GM19395 (cell line): ENCODE results near the gene BNC2.

Experiments
- ATAC-seq: cut with Tn5 transposase; IDR thresholded peaks from one replicate; pipeline ENCODE4 v1.9.1; 2021; ENCODE audit warnings: mild to moderate bottlenecking, moderate library complexity; ENCODE audit not compliant: unreplicated experiment

Gene BNC2

DNA sequence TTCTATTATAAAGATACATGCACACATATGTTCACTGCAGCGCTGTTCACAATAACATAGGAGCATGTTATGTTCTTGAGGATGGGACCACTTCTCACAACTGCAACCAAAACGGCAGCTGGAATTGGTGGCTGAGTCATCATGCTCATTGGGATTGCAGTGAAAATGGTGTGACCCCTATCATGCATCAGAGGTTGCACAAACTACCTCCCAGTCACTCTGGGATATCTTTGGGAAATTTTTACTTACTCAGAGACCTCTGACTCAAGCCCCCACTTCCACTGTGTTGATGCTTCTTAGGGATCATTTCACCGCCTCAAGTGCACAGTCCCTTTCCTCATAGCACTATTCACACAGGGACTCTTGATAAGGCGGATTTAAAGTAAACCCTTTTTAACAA lies 474.1 kb downstream of the BNC2 start:
- ATAC-seq = no peak

DNA sequence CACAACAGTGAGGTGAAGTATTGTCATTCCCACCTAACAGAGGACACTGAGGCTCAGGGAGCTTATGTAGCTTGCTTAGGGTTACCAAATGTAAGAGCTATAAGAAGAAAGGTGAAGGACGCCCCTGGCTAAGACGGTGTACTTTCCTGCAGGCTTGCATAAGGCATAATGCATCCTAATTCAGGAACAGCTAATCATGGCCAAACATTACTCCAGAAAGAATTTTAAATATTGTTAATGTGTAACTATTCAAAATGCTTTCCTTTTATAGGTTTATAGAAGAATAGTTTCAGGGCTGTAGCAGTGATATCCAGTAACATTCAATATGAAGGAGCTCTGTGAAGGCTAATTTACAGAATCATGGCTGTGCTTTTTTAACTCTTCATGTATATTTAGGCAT lies 479.1 kb downstream of the BNC2 start:
- no peak for ATAC-seq

DNA sequence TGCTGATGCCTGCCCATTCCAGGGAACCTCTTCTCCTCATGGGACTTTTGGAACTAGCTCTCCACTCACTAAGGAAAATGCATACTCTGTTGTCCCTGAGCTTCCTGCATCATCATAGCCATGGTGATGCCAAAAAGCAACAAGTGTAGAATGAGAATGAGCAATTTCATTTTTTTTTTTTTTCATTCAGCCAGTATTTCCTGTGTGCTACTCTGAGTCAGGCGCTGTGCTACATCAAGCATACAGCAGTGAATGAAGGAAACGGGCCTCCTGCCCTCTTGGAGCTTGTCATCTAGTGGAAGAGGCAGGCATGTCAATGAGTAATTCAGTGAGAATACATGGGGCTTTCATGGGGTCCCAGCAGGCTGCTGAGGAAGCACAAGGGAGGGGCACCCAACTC lies 483.1 kb downstream of the BNC2 start:
- ATAC-seq = no peak

DNA sequence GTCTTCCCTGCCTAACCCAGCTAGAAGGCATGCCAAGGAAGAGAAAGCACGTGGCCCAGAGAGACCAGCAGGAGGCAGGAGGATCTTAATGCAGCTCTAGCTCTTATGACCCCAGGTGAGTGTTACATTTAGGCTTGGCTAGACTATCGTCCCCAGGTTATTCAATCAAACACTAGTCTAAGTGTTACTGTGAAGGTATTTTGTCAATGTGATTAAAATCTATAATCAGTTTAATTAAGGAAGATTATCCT lies 483.7 kb downstream of the BNC2 start:
- ATAC-seq = no peak

DNA sequence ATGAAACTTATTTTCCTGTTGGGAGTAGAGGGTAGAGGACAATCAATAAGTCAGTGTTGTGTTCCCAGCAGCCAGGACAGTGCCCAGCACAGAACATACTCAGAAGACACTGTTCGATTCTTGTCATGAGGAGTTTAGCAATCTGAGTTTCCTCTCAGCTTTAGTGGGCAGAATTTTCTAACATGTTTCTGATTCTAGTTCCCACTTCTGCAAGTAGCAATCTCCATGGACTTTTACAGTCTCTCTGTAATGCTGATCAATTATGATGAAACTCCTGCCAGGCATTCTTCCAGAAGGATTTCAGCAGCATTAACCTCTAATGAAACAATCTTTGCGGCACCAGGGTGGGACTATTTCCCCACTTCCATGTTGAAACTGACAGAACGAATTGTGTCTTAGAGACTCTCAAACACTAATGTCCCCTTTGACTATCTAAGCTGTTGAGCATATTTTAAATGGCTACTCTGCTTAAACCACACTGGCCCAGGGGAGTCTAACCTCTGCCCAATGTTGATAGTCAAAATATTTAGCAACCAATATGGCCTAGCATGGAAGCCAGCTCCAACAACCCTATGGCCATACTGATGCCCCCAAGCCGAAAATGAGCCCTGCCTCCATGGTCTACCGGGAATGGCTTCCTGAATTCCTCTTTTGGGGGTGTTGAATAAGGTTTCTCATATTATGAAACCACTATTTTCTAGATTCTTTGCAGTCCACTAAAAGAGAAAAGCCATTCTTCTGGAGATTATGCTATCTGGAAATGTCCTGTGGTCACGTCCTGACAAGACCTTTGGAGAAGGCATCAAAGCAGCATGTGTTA lies 484.3 kb downstream of the BNC2 start:
- ATAC-seq = no peak

DNA sequence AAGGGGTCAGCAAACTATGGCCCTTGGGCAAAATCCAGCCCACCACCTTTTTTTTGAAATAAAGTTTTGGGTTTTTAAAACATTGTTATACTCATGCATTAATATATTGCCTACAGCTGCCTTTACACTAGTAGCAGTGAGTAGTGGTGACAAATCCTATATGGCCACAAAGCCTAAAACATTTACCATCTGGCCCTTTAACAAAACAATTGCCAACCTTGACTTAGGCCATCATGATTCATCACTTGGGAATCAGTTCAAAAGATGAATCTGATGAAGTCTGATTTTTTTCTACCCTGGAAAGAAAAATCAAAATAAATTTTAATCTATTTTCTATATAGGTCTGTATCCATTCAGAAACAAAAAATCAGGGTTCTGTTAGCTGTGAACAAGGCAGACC lies 484.9 kb downstream of the BNC2 start:
- no peak for ATAC-seq

DNA sequence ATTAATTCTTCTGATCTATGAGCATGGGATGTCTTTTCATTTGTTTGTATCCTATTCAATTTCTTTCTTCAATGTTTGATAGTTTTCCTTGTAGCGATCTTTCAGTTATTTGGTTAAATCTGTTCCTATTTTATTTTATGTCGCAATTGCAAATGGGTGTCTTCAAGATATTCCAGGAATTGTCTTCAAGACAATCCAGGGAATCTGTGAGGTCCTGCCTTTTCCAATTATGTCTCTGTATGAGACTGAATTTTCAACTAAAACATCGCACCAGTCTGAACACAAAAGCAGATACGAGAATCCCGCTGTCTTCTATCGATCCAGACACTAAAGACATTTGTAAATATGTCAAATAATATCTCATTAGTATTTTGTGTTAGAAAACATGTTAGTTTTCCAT lies 485.5 kb downstream of the BNC2 start:
- ATAC-seq = no peak

DNA sequence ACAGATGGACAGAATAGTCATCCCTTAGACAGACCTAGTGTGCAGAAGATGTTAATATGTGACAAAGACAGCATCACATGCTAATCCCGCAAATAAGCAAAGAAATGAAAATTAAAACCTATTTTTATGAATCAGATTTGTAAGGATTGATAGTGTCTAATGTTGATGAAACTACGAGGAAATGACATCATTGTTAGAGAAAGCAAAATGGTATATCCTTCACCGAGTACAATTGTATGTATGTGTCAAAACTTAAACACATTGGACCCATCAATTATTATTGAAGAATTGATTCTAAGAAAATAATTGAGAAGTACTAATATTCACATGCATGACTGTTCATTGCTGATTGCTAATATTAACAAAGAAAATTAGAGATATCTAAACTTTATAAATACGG lies 493.2 kb downstream of the BNC2 start:
- no peak for ATAC-seq

DNA sequence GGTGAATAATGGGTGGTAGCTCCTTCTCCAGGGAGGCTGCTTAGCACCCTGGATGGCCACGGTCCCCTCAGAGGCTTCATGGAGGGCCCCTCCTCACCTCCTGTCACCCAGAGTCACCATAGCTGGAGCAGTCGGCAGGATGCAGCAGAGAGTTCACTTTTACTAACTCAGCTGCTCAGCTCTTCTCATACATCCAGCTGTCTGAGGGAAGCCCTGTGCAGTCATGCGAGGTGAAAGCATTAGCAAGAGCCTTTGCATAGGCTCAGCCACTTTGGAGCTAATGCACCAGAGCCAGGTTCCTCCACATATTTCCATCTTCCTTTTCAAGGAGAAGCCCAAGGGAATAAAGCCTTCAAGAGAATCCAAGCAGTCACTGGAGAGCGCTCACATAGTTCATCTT lies 499.2 kb downstream of the BNC2 start:
- no peak for ATAC-seq

DNA sequence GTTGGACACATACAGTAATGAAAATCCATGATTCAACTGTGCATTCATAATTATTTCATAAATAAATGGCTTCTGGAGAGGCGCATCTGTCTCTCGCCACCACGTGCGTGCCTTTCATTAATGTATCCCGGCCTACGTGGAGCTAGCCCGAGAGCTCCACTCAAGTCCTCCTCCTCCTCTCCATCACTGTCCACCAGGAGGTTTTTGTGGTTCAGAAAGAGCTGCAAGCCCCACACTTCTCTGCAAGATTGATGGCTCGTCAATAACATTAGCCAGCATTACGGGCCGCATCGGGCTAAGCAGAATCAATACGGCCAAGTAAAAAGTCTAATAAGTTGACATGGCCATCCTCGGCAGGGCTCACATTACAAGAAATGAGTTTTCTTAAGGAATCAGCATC lies 499.8 kb downstream of the BNC2 start:
- no peak for ATAC-seq

DNA sequence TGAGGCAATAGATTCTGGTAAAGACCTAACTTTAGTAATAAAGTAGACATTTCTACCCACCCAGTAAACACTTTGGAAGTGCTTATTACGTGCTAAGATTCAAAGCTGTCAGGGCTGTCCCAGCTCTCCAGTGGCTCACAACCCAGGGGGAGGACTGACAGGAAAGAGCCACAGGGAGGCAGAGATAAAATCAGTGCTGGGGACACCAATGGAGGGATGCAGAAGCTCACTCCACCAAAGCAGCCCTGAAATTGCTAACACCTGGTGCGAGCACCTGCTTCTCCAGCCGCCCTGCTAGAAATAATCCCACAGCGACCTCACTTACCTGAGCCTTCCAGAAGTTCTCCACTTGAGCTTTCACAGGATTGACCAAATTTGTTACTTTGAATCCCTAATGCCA lies 501.0 kb downstream of the BNC2 start:
- no peak for ATAC-seq

DNA sequence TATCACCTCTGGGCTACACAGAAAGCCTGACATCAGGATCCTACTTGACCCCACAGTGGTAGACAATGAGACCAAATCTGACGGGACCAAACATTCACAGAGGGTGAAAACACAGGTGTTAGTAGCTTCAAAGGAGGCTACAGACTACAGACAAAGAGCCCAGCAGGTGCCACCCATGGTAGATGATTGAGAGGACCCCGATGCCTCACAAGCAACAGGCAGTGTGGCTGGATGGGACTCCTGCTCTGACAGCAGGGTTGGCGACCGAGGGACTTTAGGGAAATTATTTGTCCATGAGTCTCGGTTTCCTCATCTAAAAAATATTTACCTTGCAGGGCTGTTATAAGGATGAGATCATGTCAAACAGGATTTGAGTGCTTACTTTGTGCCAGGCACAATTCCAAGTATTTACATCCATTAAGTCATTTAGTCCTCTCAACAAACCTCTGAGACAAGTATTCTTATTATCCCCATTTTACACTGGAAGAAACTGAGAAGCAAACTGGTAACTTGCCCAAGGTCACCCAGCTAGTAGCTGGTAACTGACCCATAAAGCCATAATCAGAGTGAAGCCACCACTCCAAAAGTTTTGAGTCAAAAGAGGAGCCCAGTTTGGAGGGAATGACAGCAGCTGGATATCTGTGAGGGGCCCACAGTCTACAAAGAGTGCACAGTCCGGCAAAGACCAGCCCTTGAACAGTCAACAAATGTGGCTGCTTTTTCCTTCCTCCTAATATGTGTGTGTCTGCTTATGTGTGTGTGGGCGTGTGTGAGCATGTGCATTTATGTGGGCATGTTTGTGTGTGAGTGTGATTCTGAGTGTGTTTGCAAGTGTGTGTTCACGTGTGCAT lies 502.0 kb downstream of the BNC2 start:
- ATAC-seq = no peak

DNA sequence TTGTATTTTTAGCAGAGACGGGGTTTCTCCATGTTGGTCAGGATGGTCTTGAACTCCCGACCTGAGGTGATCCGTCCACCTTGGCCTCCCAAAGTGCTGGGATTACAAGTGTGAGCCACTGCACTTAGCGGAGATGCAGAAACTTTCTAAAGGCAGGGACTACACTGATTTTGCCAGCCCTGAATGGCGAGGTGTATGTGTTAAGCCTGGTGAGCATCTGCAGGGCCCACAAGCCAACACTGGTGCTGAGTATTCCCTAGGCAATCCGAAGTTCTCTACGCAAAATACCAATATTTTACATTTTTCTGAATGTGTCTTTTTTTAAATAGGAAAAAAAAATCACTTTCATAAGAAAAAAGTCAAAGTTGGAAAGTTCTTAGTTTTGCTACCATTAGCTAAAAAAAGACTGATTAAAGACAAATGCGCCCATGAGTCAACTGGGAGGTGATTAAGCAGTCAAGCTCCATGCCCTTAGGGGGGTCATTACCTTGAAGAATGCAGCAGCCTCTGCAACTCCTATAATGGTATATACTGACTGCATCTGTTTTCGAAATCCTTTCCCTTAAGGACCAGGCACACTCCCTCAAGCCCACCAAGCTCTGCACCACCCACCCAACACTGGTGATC lies 502.8 kb downstream of the BNC2 start:
- ATAC-seq = no peak

DNA sequence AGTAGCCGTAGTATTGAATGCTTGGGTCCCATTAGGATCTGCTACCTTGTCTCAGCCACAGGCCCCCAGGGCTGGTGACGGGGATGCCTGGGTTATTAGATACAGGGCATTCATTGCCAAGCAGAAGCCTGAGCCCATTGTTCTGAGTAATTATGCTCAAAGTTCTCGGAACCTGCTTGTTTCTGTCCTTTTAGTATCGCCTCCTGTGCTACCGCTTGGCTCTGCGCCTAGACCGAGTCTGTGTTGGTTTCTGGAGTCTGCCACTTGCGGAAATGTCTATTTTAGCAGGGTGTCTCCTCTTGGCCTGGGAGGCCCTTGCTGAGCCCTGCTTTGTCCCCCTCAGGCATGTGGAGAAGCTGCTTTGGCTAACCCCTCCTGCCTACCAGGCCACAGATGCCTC lies 506.1 kb downstream of the BNC2 start:
- no peak for ATAC-seq

DNA sequence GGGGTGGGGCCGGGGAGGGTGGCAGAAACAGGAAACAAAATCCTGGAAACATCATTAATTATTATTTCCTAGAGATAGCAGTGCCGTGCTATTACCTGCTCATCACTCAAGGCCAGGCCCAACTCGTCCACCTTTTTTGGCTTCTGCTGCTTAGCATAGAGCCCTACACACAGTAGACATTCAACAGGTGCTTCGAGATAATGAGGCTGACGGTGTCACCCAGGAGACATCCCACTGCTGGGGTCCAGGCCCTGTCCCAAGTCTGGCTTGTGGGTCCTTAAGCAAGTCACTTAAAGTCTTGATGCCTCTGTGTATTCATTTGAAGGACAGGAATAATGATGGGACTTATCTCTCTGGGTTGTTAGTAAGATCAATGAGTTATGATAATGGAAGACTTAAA lies 506.6 kb downstream of the BNC2 start:
- ATAC-seq = no peak

DNA sequence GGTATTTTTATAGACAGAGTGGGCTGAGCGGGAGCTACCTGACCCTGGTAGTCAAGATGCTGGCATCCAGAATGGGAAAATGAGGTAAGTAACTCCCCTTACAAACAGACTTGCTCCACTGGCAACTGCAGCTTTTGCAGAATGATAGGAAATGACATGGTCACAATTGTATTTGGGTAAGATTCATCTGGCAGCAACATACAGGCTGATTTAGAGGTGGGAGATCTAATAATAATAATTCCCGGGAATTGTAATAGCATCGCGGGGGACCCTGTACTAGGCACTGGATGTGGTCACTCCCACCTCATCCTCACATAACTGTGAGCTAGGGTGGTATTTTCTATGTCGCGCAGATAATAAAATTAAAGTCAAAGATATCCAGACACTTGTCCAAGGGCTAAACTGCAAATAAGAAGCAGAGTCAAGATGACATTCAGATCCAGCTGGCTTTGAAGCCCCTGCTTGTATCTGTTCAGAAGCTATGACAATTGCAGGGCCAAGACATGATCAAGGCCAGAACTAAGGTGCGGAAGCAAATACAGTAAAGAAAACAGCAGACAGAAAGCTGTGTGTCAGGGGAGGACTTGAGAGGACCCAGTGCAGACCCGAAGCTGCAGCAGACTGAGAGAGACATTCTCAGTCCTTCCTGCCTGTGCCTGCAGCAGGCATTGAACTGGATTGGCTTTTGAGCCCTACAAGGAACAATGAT lies 507.2 kb downstream of the BNC2 start:
- no peak for ATAC-seq

DNA sequence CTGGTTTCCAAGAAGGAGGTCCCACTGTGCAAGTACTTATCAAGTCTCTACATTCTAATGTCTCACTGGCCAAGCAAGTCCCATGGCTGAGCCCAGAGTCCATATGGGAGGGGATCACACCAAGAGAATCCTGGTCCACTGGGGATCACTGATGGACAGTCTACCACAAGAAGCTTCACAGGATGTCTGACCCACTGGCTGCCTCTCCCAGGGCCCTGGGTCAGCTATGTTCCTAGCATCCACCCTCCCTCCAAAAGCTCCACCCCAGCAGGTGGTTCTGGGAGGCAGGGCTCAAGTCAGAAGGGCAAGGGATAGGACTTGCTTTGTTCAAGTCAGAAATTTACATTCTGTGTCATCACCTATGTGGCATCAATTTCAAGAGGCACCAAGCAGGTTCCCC lies 508.5 kb downstream of the BNC2 start:
- no peak for ATAC-seq

DNA sequence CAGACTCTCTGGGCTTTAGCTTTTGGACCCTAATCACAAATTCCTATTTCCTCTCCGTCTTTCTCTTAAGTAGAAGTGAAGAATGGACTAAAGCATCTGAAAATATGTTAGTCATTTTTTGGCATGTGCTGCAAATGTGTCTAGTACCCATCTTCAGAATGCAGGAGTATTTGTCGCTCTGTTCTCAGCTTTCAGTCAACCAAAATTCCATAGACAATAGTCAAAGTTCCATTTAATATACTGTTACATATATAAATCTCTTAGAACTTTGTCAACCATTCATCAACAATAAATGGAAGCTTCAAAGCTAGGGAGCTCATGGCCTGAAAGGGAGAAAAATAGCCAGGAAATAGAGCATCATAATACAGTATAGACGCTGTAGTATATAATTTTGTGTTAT lies 509.4 kb downstream of the BNC2 start:
- no peak for ATAC-seq

DNA sequence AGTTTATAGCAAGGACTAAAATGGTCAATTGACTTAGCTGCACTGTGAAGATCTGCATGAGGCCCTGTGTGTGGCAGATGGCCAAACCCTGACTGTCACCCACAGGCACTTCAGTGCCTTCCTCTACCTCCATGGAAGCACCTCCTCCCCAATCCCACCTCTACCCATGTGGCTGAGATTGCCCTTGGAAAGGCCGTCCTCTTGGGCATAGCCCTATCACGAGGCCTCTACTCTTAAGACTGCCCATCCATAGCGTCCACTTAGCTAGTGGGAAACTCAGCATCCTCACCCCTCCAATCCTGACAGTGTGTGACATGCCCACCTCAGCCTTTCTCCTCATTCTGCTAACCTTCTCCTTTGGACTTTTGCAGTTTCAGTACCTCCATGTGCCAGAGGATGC lies 510.2 kb downstream of the BNC2 start:
- no peak for ATAC-seq
